Heart right ventricle (tissue), 16 donors: Measurements from ENCODE around the gene MRPL23. TPM values are rescaled to one million over a fixed set of nuclear protein-coding genes. Genes with fewer than 3 reads are reported as not detected.

Source experiments
- ATAC-seq, 8 donors: fragments of 200-7000 bp; cut with Tn5 transposase; one replicate each; pipeline ENCODE4 v1.9.1; 2020; ENCODE audit warnings: mild to moderate bottlenecking in 8 of 8, moderate library complexity in 8 of 8, moderate number of reproducible peaks in 1 of 8
- DNase-seq, 2 donors: peaks; one replicate each; pipeline ENCODE4 v3.0.0-alpha.2; 2020
- H3K27ac ChIP-seq, 10 donors: fragments of 200-600 bp; sonication (generic) in 2 of 10; one replicate each; pipeline versions ENCODE4 v1.5.0 to v1.8.0; 2020 to 2022; ENCODE audit warnings: mild to moderate bottlenecking in 3 of 10
- H3K27me3 ChIP-seq, 7 donors: fragments of 200-600 bp; one replicate each; pipeline ENCODE4 v1.8.0; 2021 to 2022; ENCODE audit warnings: mild to moderate bottlenecking in 2 of 7
- H3K36me3 ChIP-seq, 9 donors: fragments of 200-600 bp; sonication (generic) in 1 of 9; one replicate each; pipeline versions ENCODE4 v1.5.0 to v1.8.0; 2020 to 2022; ENCODE audit warnings: mild to moderate bottlenecking in 2 of 9
- H3K4me1 ChIP-seq, 9 donors: fragments of 200-600 bp; sonication (generic) in 1 of 9; one replicate each; pipeline versions ENCODE4 v1.5.0 to v1.8.0; 2020 to 2022; ENCODE audit warnings: mild to moderate bottlenecking in 4 of 9
- H3K4me3 ChIP-seq, 10 donors: fragments of 200-600 bp; sonication (generic) in 2 of 10; one replicate each; pipeline versions ENCODE4 v1.5.0 to v1.8.0; 2020 to 2022; ENCODE audit warnings: mild to moderate bottlenecking in 7 of 10, moderate library complexity in 2 of 10
- H3K9me3 ChIP-seq, 11 donors: fragments of 200-600 bp in 10 of 11; sonication (generic) in 2 of 11; one replicate each; pipeline versions ENCODE4 v1.5.0 to v1.8.0; 2013 to 2022; ENCODE audit warnings: mild to moderate bottlenecking in 2 of 11, control low read depth in 1 of 11, moderate library complexity in 1 of 11
- whole genome bisulfite sequencing, 2 donors: extraction: QIAGEN DNeasy Blood & Tissue Kit; methylation state at CpG; one replicate each; pipeline ENCODE4 v1.1.7; 2013; ENCODE audit warnings: inconsistent platforms in 1 of 2; 5-methylcytosine and 5-hydroxymethylcytosine counted together
- intact Hi-C, 10 donors: fragments of 100-400 bp; cut with DNase I; formaldehyde crosslinking; loops; one replicate each; pipeline versions ENCODE4 v1.11.1 to v1.14.2; 2022
- polyA plus RNA-seq, 2 donors: library from polyadenylated mRNA; stranded (reverse); fragments of 200-250 nt; gene quantifications; one replicate each; pipeline ENCODE4 v1.2.3, GENCODE V29; 2013
- total RNA-seq, 10 donors: library from RNA; stranded (reverse); fragmentation: NEBNext Ultra II Directional in 3 of 10; extraction: Animal tissue kit (Norgen Biotek cat#: 25700) in 3 of 10; gene quantifications; one replicate each; pipeline versions ENCODE4 v1.2.1 to v1.2.4, GENCODE V29; 2021 to 2023
- TF ChIP-seq, protein P1 (sequence below), 9 donors: fragments of 200-600 bp; sonication (generic) in 2 of 9; IDR thresholded peaks; one replicate each; pipeline versions ENCODE4 v1.5.0 to v1.8.0; 2021 to 2022; ENCODE audit warnings: antibody characterized with exemption in 9 of 9, mild to moderate bottlenecking in 5 of 9, moderate library complexity in 1 of 9
- donor health status: Arrhythmogenic right ventricular cardiomyopathy.
- donor health status: ischemic (EF 13 %, LVEDD 7.1; RV severe dilation, severe dysfunction).
- donor health status: healthy with polysubstance abuse.
- donor health status: DM: no; HTN: yes; CAD: no.
- donor health status: DM: no; HTN: no; CAD: no.
- donor health status: ischemic (EF 25% LVEDD 6.9; RV normal size, moderate dysfunction).
- donor health status: ischemic (EF 25% LVEDD 5.7; RV mildly dilated, moderate dysfunction).
- donor health status: healthy.
- donor health status: DM: yes; HTN: yes; CAD: no.
- donor health status: Ischemic cardiomyopathy.
- donor health status: ischemic (EF 35%, LVEDD 5.7; RV mildly dilated, moderate dysfunction).
- donor health status: nonischemic (EF 11% LVEDD 7.7; RV severe dilation, severe dysfunction).
- donor health status: DM: yes; HTN: yes; CAD: no.
- donor health status: PGD.
- donor health status: ischemic (EF 29% LVEDD 5.4; RV normal size, mild dysfunction).
- donor health status: nonischemic (EF 23%, LVEDD 6.1; RV moderate dilation, normal function).

The MRPL23 gene
- total and polyA plus RNA-seq, 12 donors = 45.9 to 356 (median 80.7) TPM

DNA sequence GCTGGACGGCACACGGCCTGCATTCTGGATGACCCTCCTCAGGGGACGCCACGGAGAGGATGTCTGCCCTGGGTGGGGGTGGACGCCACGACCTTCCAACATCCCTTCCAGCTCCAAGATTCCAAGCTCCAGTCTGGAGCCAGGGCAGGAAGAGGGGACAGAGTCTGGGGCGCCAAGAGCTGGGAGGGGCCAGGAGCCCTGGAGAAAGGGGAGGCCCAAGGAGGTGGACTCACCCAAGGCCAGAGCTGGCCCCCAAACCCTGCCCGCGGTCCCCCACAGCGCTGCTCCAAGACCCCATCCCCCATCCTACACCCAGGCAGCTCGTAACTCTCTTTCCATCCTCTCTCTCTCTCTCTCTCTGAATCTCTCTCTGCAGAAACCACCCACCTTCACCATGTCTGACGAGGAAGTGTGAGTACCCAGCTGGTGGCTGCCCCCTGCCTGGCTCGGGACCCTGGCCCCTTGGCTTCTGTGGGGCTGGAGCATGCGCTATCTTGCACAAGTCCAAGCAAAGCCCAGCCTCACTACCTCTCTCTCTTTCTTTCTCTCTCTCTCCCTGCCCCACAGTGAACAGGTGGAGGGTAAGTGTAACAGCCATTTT is 24.6 kb upstream of the MRPL23 start:
- peaks cover 40 to 93% (median 63%) of the 10 kb centered on the region in 9 donors for H3K4me1 ChIP-seq
- ATAC-seq = peak in 7 of 8 donors; percentile 6 to 56 (median 36)
- 45 to 59% methylated on average over 14 of the region's 14 CpGs for whole genome bisulfite sequencing, 2 donors
- no peaks in the 10 kb centered on the region for H3K9me3 ChIP-seq
- H3K27me3 ChIP-seq = no peaks in the 10 kb centered on the region
- TF ChIP-seq, protein P1, sequence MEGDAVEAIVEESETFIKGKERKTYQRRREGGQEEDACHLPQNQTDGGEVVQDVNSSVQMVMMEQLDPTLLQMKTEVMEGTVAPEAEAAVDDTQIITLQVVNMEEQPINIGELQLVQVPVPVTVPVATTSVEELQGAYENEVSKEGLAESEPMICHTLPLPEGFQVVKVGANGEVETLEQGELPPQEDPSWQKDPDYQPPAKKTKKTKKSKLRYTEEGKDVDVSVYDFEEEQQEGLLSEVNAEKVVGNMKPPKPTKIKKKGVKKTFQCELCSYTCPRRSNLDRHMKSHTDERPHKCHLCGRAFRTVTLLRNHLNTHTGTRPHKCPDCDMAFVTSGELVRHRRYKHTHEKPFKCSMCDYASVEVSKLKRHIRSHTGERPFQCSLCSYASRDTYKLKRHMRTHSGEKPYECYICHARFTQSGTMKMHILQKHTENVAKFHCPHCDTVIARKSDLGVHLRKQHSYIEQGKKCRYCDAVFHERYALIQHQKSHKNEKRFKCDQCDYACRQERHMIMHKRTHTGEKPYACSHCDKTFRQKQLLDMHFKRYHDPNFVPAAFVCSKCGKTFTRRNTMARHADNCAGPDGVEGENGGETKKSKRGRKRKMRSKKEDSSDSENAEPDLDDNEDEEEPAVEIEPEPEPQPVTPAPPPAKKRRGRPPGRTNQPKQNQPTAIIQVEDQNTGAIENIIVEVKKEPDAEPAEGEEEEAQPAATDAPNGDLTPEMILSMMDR (IDR thresholded peaks at IDR 0.05) = no peak
- H3K36me3 ChIP-seq = no peaks in the 10 kb centered on the region
- DNase-seq = peak in 1 of 2 donors; percentile 54
- H3K27ac ChIP-seq = peak overlapping the region; percentile 68 to 94 (median 81)
- intact Hi-C loops = loop anchor here in 2 of 10 donors (5.0 kb wide), 2 partner anchors 40 to 230 kb away; no protein-coding TSS in a partner anchor
- peak overlapping the region in 5 of 10 donors; percentile 4 to 53 (median 37) for H3K4me3 ChIP-seq

GRCh38 chr11:1923201-1923956 is 23.8 kb upstream of the MRPL23 start:
- TF ChIP-seq, protein P1 (IDR thresholded peaks at IDR 0.05) = no peak
- DNase-seq (no peak), ATAC-seq (no peak)
- 86 to 91% methylated on average over 22 of the region's 22 CpGs for WGBS, 2 donors
- peaks cover 39 to 93% (median 65%) of the 10 kb centered on the region in 9 donors for H3K4me1 ChIP-seq
- H3K9me3 ChIP-seq = no peaks in the 10 kb centered on the region
- H3K4me3 ChIP-seq = no peak overlapping the region
- H3K27ac ChIP-seq = peak overlapping the region in 9 of 10 donors; percentile 68 to 94 (median 81)
- H3K27me3 ChIP-seq = no peaks in the 10 kb centered on the region
- no peaks in the 10 kb centered on the region for H3K36me3 ChIP-seq
- intact Hi-C loops = loop anchor here in 2 of 10 donors (5.0 kb wide), 2 partner anchors 41 to 229 kb away; no protein-coding TSS in a partner anchor

GRCh38 chr11:1924181-1924580 is 23.0 kb upstream of the MRPL23 start:
- Histone ChIP-seq H3K27ac (peak overlapping the region in 7 of 10 donors; percentile 5 to 94 (median 81)), H3K36me3 (no peaks in the 10 kb centered on the region)
- DNase-seq = no peak

More at GRCh38 chr11:1924181-1924580, 23.0 kb upstream of the MRPL23 start:
- WGBS, 2 donors = 82 to 83% methylated on average over 17 of the region's 17 CpGs
- no peak for ATAC-seq
- H3K4me1 ChIP-seq = peaks cover 32 to 90% (median 57%) of the 10 kb centered on the region in 9 donors
- no peak overlapping the region for H3K4me3 ChIP-seq
- H3K9me3 ChIP-seq = no peaks in the 10 kb centered on the region
- no peaks in the 10 kb centered on the region for H3K27me3 ChIP-seq
- intact Hi-C loops = loop anchor here in 2 of 10 donors (5.0 kb wide), 2 partner anchors 42 to 228 kb away; no protein-coding TSS in a partner anchor
- TF ChIP-seq, protein P1 (IDR thresholded peaks at IDR 0.05) = no peak
